WERI-Rb-1 (cell line): Measurements from ENCODE around the gene PSMA4.

Source experiments
- DNase-seq: peaks from one replicate; pipeline ENCODE4 v3.0.0-alpha.2; 2020
- H3K27ac ChIP-seq: fragments of 250-450 bp; sonication (Bioruptor Pico); 2 replicates; pipeline ENCODE4 v1.5.1; 2020; ENCODE audit warnings: mild to moderate bottlenecking, moderate library complexity
- H3K27me3 ChIP-seq: fragments of 250-450 bp; sonication (Bioruptor Pico); 2 replicates; pipeline ENCODE4 v1.5.1; 2021; ENCODE audit warnings: mild to moderate bottlenecking, low read depth, moderate library complexity; ENCODE audit not compliant: insufficient read depth, severe bottlenecking
- H3K36me3 ChIP-seq: fragments of 250-450 bp; sonication (Bioruptor Pico); 2 replicates; pipeline ENCODE4 v1.5.1; 2020; ENCODE audit warnings: mild to moderate bottlenecking, moderate library complexity
- H3K4me3 ChIP-seq: 2 replicates; pipeline ENCODE4 v1.5.1; 2011; ENCODE audit warnings: low read depth, mild to moderate bottlenecking, control low read depth, low read length
- H3K9me3 ChIP-seq: fragments of 250-450 bp; sonication (Bioruptor Pico); 2 replicates; pipeline ENCODE4 v1.5.1; 2021; ENCODE audit warnings: mild to moderate bottlenecking, moderate library complexity; ENCODE audit not compliant: severe bottlenecking
- TF ChIP-seq, protein P1 (sequence below): IDR thresholded peaks from 2 replicates; pipeline ENCODE4 v1.5.1; 2011; ENCODE audit warnings: low read depth, mild to moderate bottlenecking, control low read depth, inconsistent platforms, low read length

PSMA4 gene

DNA sequence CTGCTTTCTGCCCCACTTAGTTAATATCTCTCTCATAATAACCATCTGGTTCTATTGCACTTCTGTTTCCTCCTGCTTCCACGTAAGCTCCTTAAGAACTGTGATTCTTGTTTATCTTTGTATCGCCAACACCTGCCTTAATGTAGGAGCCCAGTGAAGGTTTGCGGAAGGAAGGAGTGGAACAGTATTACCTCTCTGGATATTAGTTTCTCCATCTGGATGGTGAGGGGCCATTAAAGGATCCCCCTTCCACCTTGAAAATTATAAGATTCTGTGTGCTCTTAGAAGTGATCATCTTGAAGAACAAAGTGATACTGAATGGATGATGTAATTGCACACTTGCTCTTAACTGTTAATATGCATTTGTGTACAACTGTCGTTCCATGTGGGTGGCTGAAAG, 27.3 kb downstream of the PSMA4 start:
- H3K4me3 ChIP-seq, result peak overlapping the region; percentile 33
- DNase-seq, result peak; percentile 44
- no peaks in the 10 kb centered on the region for H3K36me3 ChIP-seq

DNA sequence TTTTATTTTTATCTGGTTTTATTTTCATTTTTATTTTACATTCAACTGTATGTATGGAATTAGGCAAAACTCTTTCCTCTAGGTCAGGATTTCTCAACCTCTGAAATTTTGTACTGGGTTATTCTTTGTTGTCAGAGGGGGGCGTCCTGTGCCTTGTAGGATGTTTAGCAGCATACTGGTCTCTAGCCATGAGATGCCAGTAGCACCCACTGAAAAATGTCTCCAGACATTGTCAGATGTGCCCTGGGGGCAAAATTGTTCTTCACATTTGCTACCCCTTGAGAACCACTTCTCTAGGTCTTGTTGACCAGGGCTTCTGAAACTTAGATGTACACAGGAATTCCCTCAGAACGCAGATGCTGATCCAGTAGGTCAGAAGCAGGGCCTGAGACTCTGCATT, 30.5 kb downstream of the PSMA4 start:
- no peak overlapping the region for H3K27ac ChIP-seq
- TF ChIP-seq, protein P1, sequence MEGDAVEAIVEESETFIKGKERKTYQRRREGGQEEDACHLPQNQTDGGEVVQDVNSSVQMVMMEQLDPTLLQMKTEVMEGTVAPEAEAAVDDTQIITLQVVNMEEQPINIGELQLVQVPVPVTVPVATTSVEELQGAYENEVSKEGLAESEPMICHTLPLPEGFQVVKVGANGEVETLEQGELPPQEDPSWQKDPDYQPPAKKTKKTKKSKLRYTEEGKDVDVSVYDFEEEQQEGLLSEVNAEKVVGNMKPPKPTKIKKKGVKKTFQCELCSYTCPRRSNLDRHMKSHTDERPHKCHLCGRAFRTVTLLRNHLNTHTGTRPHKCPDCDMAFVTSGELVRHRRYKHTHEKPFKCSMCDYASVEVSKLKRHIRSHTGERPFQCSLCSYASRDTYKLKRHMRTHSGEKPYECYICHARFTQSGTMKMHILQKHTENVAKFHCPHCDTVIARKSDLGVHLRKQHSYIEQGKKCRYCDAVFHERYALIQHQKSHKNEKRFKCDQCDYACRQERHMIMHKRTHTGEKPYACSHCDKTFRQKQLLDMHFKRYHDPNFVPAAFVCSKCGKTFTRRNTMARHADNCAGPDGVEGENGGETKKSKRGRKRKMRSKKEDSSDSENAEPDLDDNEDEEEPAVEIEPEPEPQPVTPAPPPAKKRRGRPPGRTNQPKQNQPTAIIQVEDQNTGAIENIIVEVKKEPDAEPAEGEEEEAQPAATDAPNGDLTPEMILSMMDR, result no peak
- H3K4me3 ChIP-seq, result no peak overlapping the region
- H3K27me3 ChIP-seq, result no peaks in the 10 kb centered on the region
- H3K36me3 ChIP-seq, result 0 out of 2 replicates have a peak, but pooled peaks cover 3% of the 10 kb centered on the region
- no peaks in the 10 kb centered on the region for H3K9me3 ChIP-seq
- DNase-seq, result no peak

More for the DNA sequence above, 27.3 kb downstream of the PSMA4 start:
- Histone ChIP-seq H3K27me3 (no peaks in the 10 kb centered on the region), H3K9me3 (no peaks in the 10 kb centered on the region), H3K27ac (peak overlapping the region; percentile 68)
- TF ChIP-seq, protein P1, result no peak

DNA sequence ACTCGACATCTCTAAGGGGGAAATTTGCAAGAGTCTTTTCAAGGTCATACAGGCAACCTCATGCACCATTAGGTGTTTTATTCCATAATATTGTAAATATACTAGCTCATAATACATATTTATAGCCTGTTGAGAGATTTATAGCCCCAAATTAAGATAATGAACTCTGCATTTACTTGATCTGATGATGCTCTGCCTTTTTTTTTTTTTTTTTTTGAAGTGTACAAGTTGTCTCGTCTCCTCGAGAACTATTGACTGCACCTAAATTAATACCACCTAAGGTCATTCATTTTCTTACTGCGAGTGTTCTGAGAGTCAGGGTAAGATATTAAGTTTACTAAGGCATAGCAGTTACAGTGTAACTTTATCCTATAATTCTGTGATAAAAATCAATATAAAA, 31.1 kb downstream of the PSMA4 start:
- no peak overlapping the region for H3K4me3 ChIP-seq
- DNase-seq, result no peak
- no peak overlapping the region for H3K27ac ChIP-seq
- 0 out of 2 replicates have a peak, but pooled peaks cover 3% of the 10 kb centered on the region for H3K36me3 ChIP-seq
- H3K27me3 ChIP-seq, result no peaks in the 10 kb centered on the region
- TF ChIP-seq, protein P1, result no peak
- no peaks in the 10 kb centered on the region for H3K9me3 ChIP-seq

DNA sequence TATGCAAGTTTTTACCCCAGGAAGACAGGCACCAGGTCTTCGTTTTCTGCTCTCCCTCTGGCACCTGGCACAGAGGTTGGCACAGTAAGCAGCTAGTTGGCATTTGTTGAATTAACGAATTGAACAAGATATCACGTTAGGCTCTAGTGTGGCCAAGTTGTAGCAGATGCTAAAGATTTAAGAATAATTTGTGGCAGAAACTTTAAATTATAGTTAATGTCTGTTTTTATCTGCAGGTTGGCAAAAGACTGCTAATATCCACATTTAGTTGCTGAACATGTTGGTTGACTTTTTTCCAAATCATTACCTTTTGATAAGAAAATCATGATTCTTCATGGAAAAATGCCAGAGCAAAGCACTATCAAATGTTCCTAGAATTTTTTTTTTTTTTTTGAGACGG, 33.2 kb downstream of the PSMA4 start:
- peaks cover 3% of the 10 kb centered on the region; the same call in 1 of the 2 replicates for H3K36me3 ChIP-seq
- H3K9me3 ChIP-seq, result no peaks in the 10 kb centered on the region
- no peaks in the 10 kb centered on the region for H3K27me3 ChIP-seq
- DNase-seq, result no peak
- TF ChIP-seq, protein P1, result no peak
- H3K4me3 ChIP-seq, result no peak overlapping the region
- H3K27ac ChIP-seq, result no peak overlapping the region

DNA sequence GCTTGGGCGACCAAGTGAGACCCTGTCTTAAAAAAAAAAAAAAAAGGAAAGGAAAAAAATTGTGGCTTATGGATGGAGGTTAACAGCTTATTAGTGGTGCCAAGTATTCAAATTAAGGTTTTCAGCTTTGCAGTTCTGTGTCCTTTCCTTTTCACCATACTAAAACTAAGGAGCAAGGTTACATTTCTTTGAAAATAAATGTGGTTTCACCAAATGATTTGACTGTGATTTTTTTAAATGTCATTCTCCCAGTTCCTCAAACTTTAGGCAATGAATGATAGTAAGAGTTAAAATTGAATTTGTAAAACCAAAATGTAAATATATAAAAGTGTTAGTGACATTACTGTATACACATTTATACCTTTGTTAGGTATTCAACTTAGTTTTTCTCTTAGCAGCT, 34.7 kb downstream of the PSMA4 start:
- Histone ChIP-seq H3K4me3 (no peak overlapping the region), H3K27ac (no peak overlapping the region), H3K36me3 (peaks cover 11% of the 10 kb centered on the region; the same call in 1 of the 2 replicates), H3K27me3 (no peaks in the 10 kb centered on the region), H3K9me3 (no peaks in the 10 kb centered on the region)
- TF ChIP-seq, protein P1, result no peak
- no peak for DNase-seq

DNA sequence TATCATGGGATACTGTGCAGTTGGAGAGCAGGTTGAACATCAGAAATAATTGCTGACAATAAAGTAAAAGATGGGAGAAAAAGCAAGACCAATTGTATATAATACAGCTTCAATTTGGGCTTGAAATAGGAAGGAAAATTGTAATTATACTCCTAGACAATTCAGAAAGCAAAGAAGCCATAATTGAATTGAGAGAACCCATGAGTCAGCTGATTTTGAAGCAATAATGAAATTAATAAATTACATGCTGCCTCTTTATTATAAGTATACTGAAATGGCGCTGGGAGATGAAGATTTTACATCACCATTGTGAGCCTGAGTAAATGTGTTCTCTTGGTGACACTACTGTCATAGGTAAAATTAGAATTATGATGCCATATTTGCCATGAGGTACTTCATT, 57.3 kb downstream of the PSMA4 start:
- H3K27ac ChIP-seq, result no peak overlapping the region
- H3K27me3 ChIP-seq, result no peaks in the 10 kb centered on the region
- H3K36me3 ChIP-seq, result peaks cover 92% of the 10 kb centered on the region
- DNase-seq, result no peak
- TF ChIP-seq, protein P1, result no peak
- no peak overlapping the region for H3K4me3 ChIP-seq
- no peaks in the 10 kb centered on the region for H3K9me3 ChIP-seq
